ENCODE measurements around the gene PPIL6. TPM values are rescaled to one million over a fixed set of nuclear protein-coding genes. Genes with fewer than 3 reads are reported as not detected.

Gene PPIL6
- total RNA-seq, 4 donors from 2014 or later = 1.7 to 7.9 (median 3.2) TPM

DNA sequence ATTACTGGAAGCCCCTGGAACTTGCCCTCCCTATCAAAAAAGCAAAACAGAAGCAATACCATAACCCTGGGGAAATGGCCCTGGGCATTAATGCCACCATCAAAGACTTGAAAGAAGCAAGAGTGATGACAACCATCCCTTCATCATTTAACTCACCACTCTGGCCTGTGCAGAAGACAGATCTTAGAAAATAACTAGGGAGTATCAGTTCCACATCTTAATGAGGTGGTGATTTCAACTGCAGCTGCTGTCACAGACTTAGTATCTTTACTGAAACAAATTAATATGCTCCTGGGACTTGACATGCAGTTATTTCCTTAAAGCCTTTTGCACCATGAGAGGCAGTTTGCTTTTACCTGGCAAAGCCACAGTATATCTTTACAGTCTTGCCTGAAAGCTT, 82.2 kb downstream of the PPIL6 start:
- Histone ChIP-seq H3K9me3 (peaks cover 12% of the 10 kb centered on the region), H3K27ac (no peak overlapping the region), H3K4me1 (peaks cover 3% of the 10 kb centered on the region), H3K27me3 (no peaks in the 10 kb centered on the region), H3K4me3 (no peak overlapping the region), H3K36me3 (peaks cover 63% of the 10 kb centered on the region)
- no peak for DNase-seq (ENCODE audit: low spot score in 2 of 2)
- TF ChIP-seq POLR2A (IDR thresholded peaks at IDR 0.05) (no peak), EP300 (IDR thresholded peaks at IDR 0.05) (no peak), POLR2AphosphoS5 (IDR thresholded peaks at IDR 0.05) (no peak)
- TF ChIP-seq, protein P1, sequence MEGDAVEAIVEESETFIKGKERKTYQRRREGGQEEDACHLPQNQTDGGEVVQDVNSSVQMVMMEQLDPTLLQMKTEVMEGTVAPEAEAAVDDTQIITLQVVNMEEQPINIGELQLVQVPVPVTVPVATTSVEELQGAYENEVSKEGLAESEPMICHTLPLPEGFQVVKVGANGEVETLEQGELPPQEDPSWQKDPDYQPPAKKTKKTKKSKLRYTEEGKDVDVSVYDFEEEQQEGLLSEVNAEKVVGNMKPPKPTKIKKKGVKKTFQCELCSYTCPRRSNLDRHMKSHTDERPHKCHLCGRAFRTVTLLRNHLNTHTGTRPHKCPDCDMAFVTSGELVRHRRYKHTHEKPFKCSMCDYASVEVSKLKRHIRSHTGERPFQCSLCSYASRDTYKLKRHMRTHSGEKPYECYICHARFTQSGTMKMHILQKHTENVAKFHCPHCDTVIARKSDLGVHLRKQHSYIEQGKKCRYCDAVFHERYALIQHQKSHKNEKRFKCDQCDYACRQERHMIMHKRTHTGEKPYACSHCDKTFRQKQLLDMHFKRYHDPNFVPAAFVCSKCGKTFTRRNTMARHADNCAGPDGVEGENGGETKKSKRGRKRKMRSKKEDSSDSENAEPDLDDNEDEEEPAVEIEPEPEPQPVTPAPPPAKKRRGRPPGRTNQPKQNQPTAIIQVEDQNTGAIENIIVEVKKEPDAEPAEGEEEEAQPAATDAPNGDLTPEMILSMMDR (IDR thresholded peaks at IDR 0.05) = no peak

DNA sequence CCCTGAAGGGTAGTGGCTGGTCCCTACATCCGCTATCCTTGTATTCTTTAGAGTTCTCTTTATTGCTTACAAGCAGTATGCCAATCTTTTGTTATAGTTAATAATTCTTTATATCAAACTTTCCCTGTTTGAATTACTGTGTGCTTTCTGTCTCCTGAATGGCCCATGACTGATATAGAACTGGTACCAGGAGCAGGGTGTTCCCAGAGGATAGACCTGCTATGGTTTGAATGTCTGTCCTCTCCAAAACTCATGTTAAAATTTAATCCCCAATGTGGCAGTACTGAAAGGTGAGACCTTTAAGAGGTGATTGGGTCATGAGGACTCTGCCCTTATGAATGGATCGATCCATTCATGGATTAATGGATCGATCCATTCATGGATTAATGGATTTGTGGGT, 84.2 kb downstream of the PPIL6 start:
- TF ChIP-seq POLR2AphosphoS5 (IDR thresholded peaks at IDR 0.05) (no peak), POLR2A (IDR thresholded peaks at IDR 0.05) (no peak), EP300 (IDR thresholded peaks at IDR 0.05) (no peak)
- TF ChIP-seq, protein P1 (IDR thresholded peaks at IDR 0.05) = no peak
- DNase-seq (ENCODE audit: low spot score in 2 of 2) = no peak
- peaks cover 47% of the 10 kb centered on the region for H3K36me3 ChIP-seq
- H3K27ac ChIP-seq = no peak overlapping the region
- H3K4me3 ChIP-seq = no peak overlapping the region
- WGBS = 98% methylated on average over 3 of the region's 3 CpGs
- peaks cover 15% of the 10 kb centered on the region for H3K4me1 ChIP-seq
- H3K9me3 ChIP-seq = peaks cover 12% of the 10 kb centered on the region
- no peaks in the 10 kb centered on the region for H3K27me3 ChIP-seq

DNA sequence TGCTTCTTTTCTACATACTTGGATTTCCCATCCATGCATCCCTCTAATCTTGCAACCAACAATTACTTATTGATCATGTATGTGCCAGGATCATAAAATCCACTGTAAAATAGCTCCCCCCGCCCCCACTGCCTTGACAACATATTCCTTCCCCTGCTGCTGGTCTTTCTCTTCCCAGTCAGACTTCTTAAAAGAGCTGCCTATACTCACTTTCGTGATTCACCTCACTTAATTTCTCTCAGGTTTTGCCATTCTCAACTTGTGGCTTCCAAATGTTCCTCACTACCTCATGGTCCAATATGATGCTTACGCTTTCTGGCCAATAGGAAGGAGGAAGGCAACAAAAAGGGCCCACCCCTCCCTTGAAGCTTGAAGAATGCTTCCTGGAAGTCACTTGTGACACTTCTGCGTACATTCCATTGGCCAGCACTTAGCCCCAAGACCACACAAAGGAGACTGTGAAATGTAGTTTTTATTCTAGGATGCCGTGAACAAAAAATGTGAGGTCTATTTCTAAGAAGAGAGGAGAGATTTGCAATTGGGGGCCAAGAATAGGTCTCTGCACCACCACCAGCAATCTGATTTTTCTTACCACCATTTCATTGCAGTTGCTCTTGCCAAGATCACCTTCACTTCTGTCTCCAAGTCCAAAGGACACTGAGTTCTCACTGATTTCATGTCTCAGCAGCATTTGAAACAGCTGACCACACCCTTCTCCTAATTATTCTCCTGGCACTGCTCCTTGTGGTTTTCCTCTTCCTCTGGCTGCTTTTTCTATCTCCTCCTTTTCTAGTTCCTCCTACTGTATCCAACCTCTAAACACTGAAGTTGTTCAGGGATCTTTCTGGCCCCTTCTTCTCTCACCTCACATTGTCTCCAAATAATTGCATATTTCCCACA, 88.9 kb downstream of the PPIL6 start:
- peaks cover 45% of the 10 kb centered on the region for H3K4me1 ChIP-seq
- WGBS = 84% methylated on average over 5 of the region's 5 CpGs
- no peak overlapping the region for H3K4me3 ChIP-seq
- peaks cover 5% of the 10 kb centered on the region for H3K9me3 ChIP-seq
- H3K27me3 ChIP-seq = no peaks in the 10 kb centered on the region
- no peak for DNase-seq (ENCODE audit: low spot score in 2 of 2)
- H3K27ac ChIP-seq = peak overlapping the region; percentile 46
- TF ChIP-seq, protein P1 (IDR thresholded peaks at IDR 0.05) = no peak
- TF ChIP-seq EP300 (IDR thresholded peaks at IDR 0.05) = no peak
- TF ChIP-seq POLR2AphosphoS5 (IDR thresholded peaks at IDR 0.05) = no peak
- TF ChIP-seq POLR2A (IDR thresholded peaks at IDR 0.05) = no peak
- peaks cover 14% of the 10 kb centered on the region for H3K36me3 ChIP-seq

DNA sequence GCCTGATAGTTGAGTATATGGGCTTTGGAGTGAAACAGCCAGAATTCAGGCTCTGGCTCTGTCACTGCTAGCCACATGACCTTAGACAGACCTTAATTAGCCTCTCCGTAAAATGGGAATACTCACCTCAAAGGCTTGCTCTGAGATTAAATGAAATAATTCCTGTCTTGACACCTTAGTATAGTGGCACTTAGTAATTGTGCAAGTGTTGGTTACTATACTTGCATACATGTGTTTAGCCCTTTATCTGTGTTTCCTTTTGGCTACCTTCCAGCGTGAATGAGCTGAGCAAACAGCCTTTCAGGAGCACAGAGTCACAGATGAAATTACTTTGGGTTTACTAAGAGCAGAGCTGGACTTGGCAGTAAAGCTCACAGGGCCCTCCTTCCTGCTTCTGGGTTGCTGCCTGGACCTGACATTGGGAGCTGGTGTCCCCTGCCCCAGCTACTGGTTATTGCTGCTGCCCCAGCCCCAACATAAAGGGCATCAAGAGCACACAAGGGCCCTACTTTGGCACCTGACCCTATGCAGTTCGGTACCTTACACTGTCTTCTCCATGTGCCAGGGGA, 90.9 kb downstream of the PPIL6 start:
- H3K9me3 ChIP-seq = no peaks in the 10 kb centered on the region
- 48% methylated on average over 3 of the region's 3 CpGs for WGBS
- TF ChIP-seq POLR2A (IDR thresholded peaks at IDR 0.05) (no peak), EP300 (IDR thresholded peaks at IDR 0.05) (no peak), POLR2AphosphoS5 (IDR thresholded peaks at IDR 0.05) (no peak)
- TF ChIP-seq, protein P1 (IDR thresholded peaks at IDR 0.05) = no peak
- no peaks in the 10 kb centered on the region for H3K27me3 ChIP-seq
- peak overlapping the region; percentile 14 for H3K27ac ChIP-seq
- no peak overlapping the region for H3K4me3 ChIP-seq
- peaks cover 45% of the 10 kb centered on the region for H3K4me1 ChIP-seq
- no peak for DNase-seq (ENCODE audit: low spot score in 2 of 2)
- H3K36me3 ChIP-seq = peaks cover 4% of the 10 kb centered on the region

DNA sequence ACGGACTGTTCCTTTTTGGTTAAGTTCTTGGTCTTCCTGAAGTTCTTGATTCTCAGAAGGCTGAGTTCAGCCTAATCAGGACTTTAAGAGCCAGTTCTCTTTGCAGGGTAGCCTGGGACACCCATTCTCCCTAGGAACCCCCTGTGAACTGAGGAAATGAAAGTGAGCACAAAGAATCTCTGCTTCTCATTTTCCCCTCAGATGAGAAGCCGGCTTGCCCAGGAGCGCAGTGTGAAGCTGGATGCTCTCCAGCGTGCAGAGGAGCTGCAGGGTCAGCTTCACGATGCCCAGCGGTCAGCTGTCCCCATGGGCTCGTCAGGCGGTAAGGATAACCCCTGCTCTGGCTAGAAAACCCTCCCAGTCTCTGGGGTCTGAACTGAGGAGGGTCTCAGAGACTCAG, 92.2 kb downstream of the PPIL6 start:
- Histone ChIP-seq H3K27me3 (no peaks in the 10 kb centered on the region), H3K36me3 (no peaks in the 10 kb centered on the region), H3K27ac (no peak overlapping the region), H3K9me3 (no peaks in the 10 kb centered on the region), H3K4me3 (no peak overlapping the region), H3K4me1 (peaks cover 47% of the 10 kb centered on the region)
- WGBS = 89% methylated on average over 8 of the region's 8 CpGs
- no peak for DNase-seq (ENCODE audit: low spot score in 2 of 2)
- TF ChIP-seq, protein P1 (IDR thresholded peaks at IDR 0.05) = no peak
- no peak for TF ChIP-seq POLR2AphosphoS5 (IDR thresholded peaks at IDR 0.05)
- TF ChIP-seq EP300 (IDR thresholded peaks at IDR 0.05) = no peak
- no peak for TF ChIP-seq POLR2A (IDR thresholded peaks at IDR 0.05)

Measured in suprapubic skin (tissue), 4 donors.